ENCODE measurements around the gene NEDD4L. TPM values are rescaled to one million over a fixed set of nuclear protein-coding genes. Genes with fewer than 3 reads are reported as not detected.

NEDD4L gene
- polyA plus RNA-seq, 1 of the 3 experiments (the other 2 are of a cell fraction): 13.2 TPM

- no peaks in the 10 kb centered on the region for H4K20me1 ChIP-seq (ENCODE audit: insufficient read depth)
- no peak overlapping the region for H3K4me2 ChIP-seq
- H3K36me3 ChIP-seq (replicated peaks in 1 of 2; ENCODE audit: control insufficient read depth in 1 of 2, insufficient read depth in 2 of 2, low read length in 1 of 2): no peaks in the 10 kb centered on the region
- H3K4me3 ChIP-seq (ENCODE audit: low read depth in 2 of 2, low read length in 1 of 2): no peak overlapping the region
- H3K9me2 ChIP-seq: no peaks in the 10 kb centered on the region
- ChIA-PET POLR2A (interaction anchor here (0.6 kb wide), 1 partner anchor 153 kb away, joined by 3 read pairs; no protein-coding TSS in a partner anchor), CTCF (interaction anchor here (1.1 to 2.6 kb wide), 3 partner anchors 16 to 113 kb away, joined by 3 to 8 read pairs (median 3); partner anchors contain the start of gene NEDD4L)
- no peaks in the 10 kb centered on the region for H3K27me3 ChIP-seq (ENCODE audit: insufficient read depth)
- no peak for DNase-seq
- H3K9ac ChIP-seq: no peak overlapping the region
- H3F3A ChIP-seq (replicated peaks; ENCODE audit: insufficient read depth): peaks cover 5% of the 10 kb centered on the region
- TF ChIP-seq JUND (IDR thresholded peaks at IDR 0.05) (no peak), TCF12 (IDR thresholded peaks at IDR 0.05) (no peak), GATA2 (CRISPR knock-in tag; IDR thresholded peaks at IDR 0.05) (no peak), GABPA (IDR thresholded peaks at IDR 0.05; ENCODE audit: low read depth) (no peak), REST (IDR thresholded peaks at IDR 0.05; ENCODE audit: low read depth, low read length) (no peak), EP300 (IDR thresholded peaks at IDR 0.05; ENCODE audit: borderline replicate concordance in 1 of 2, low read depth in 1 of 2, low read length in 1 of 2) (no peak), NRF1 (IDR thresholded peaks at IDR 0.05; ENCODE audit: low read depth, low read length) (no peak), ELF1 (IDR thresholded peaks at IDR 0.05) (no peak), CTCF (IDR thresholded peaks at IDR 0.05) (no peak), USF1 (IDR thresholded peaks at IDR 0.05; ENCODE audit: borderline replicate concordance, low read depth) (no peak), RCOR1 (IDR thresholded peaks at IDR 0.05; ENCODE audit: low read length) (no peak), PBX3 (IDR thresholded peaks at IDR 0.05) (no peak)
- no peaks in the 10 kb centered on the region for H3K9me3 ChIP-seq
- H2AFZ ChIP-seq (ENCODE audit: low read depth): no peak overlapping the region
- H3K79me2 ChIP-seq (ENCODE audit: insufficient read depth): no peaks in the 10 kb centered on the region
- no peak overlapping the region for H3K27ac ChIP-seq (ENCODE audit: low read depth in 2 of 2, low read length in 1 of 2)
- 0 out of 4 replicates have a peak, but pooled peaks cover 0 to 1% of the 10 kb centered on the region in 2 experiments for H3K4me1 ChIP-seq (ENCODE audit: control insufficient read depth in 1 of 2, insufficient read depth in 2 of 2, low read depth in 1 of 2, low read length in 1 of 2)
Observed at GRCh38 chr18:58009166-58009565, 34.9 kb upstream of the NEDD4L start.

All from SK-N-SH (cell line).